SK-N-SH treated with all-trans-retinoic acid at 6 μM for 48 hours (cell line): ENCODE results near the gene MCFD2.
A peak's percentile ranks its signal among the peaks of the same experiment; 100 is the strongest.

Experiments used
- ATAC-seq: fragments of 200-7000 bp; cut with Tn5 transposase; 3 replicates; pipeline ENCODE4 v1.9.1; 2020; ENCODE audit warnings: mild to moderate bottlenecking, moderate library complexity
- ARNTL ChIP-seq: fragments of 450-650 bp; formaldehyde crosslinking; IDR thresholded peaks from 2 replicates; pipeline ENCODE4 v1.5.0; 2020; ENCODE audit warnings: low read depth, mild to moderate bottlenecking, moderate library complexity, borderline replicate concordance
- BACH2 ChIP-seq: fragments of 250-450 bp; sonication (Bioruptor Pico); IDR thresholded peaks from 2 replicates; pipeline ENCODE4 v1.9.0; 2021; ENCODE audit warnings: mild to moderate bottlenecking, borderline replicate concordance
- CREB5 ChIP-seq: fragments of 250-450 bp; sonication (Bioruptor Pico); IDR thresholded peaks from 2 replicates; pipeline ENCODE4 v1.5.1; 2020; ENCODE audit warnings: low read depth, mild to moderate bottlenecking, moderate library complexity
- CSDC2 ChIP-seq: fragments of 250-450 bp; sonication (Bioruptor Pico); IDR thresholded peaks from 2 replicates; pipeline ENCODE4 v1.5.0; 2020; ENCODE audit warnings: mild to moderate bottlenecking, moderate library complexity
- ESRRG ChIP-seq: fragments of 250-450 bp; sonication (Bioruptor Pico); IDR thresholded peaks from 2 replicates; pipeline ENCODE4 v1.6.1; 2021; ENCODE audit warnings: mild to moderate bottlenecking
- ISL1 ChIP-seq: fragments of 250-450 bp; sonication (Bioruptor Pico); IDR thresholded peaks from 2 replicates; pipeline ENCODE4 v2.1.2; 2022; ENCODE audit warnings: mild to moderate bottlenecking, moderate library complexity
- OSR1 ChIP-seq: fragments of 250-450 bp; sonication (Bioruptor Pico); IDR thresholded peaks from 2 replicates; pipeline ENCODE4 v1.8.0; 2022; ENCODE audit warnings: moderate library complexity, mild to moderate bottlenecking, inconsistent platforms
- PPARA ChIP-seq: fragments of 250-450 bp; sonication (Bioruptor Pico); IDR thresholded peaks from 2 replicates; pipeline ENCODE4 v1.5.0; 2020; ENCODE audit warnings: mild to moderate bottlenecking, borderline replicate concordance
- SNAI2 ChIP-seq: fragments of 250-450 bp; sonication (Bioruptor Pico); IDR thresholded peaks from 2 replicates; pipeline ENCODE4 v1.5.0; 2020; ENCODE audit warnings: mild to moderate bottlenecking, moderate library complexity
- TCF4 ChIP-seq: fragments of 250-450 bp; sonication (Bioruptor Pico); IDR thresholded peaks from 2 replicates; pipeline ENCODE4 v1.8.0; 2021; ENCODE audit warnings: mild to moderate bottlenecking, moderate library complexity, borderline replicate concordance
- TOX ChIP-seq: fragments of 250-450 bp; sonication (Bioruptor Pico); IDR thresholded peaks from 2 replicates; pipeline ENCODE4 v1.8.0; 2021; ENCODE audit warnings: mild to moderate bottlenecking, moderate library complexity, borderline replicate concordance
- ZC3H10 ChIP-seq: fragments of 250-450 bp; sonication (Bioruptor Pico); IDR thresholded peaks from 2 replicates; pipeline ENCODE4 v1.5.1; 2021; ENCODE audit warnings: mild to moderate bottlenecking, moderate library complexity
- ZFP3 ChIP-seq: fragments of 250-450 bp; sonication (Bioruptor Pico); IDR thresholded peaks from 2 replicates; pipeline ENCODE4 v1.5.0; 2020; ENCODE audit warnings: mild to moderate bottlenecking, moderate library complexity
- ZFP30 ChIP-seq: fragments of 450-650 bp; formaldehyde crosslinking; IDR thresholded peaks from 2 replicates; pipeline ENCODE4 v1.5.0; 2022; ENCODE audit warnings: mild to moderate bottlenecking, moderate library complexity
- ZNF565 ChIP-seq: fragments of 450-650 bp; formaldehyde crosslinking; conservative IDR thresholded peaks from 2 replicates; pipeline ENCODE4 v1.5.0; 2020; ENCODE audit warnings: low read depth, mild to moderate bottlenecking, moderate library complexity
- ZNF70 ChIP-seq: fragments of 450-650 bp; formaldehyde crosslinking; IDR thresholded peaks from 2 replicates; pipeline ENCODE4 v1.5.0; 2020; ENCODE audit warnings: mild to moderate bottlenecking, moderate library complexity
- ZNF8 ChIP-seq: fragments of 450-650 bp; formaldehyde crosslinking; IDR thresholded peaks from 2 replicates; pipeline ENCODE4 v1.5.0; 2020; ENCODE audit warnings: mild to moderate bottlenecking, moderate library complexity
- TF ChIP-seq, protein P1 (sequence below): fragments of 250-450 bp; sonication (Bioruptor Pico); IDR thresholded peaks from 2 replicates; pipeline ENCODE4 v1.8.0; 2021; ENCODE audit warnings: low read depth, mild to moderate bottlenecking, moderate library complexity, borderline replicate concordance
- TF ChIP-seq, protein P2 (sequence below): fragments of 250-450 bp; sonication (Bioruptor Pico); IDR thresholded peaks from 2 replicates; pipeline ENCODE4 v1.5.0; 2020; ENCODE audit warnings: mild to moderate bottlenecking, moderate library complexity
- TF ChIP-seq, protein P3 (sequence below): fragments of 250-450 bp; sonication (Bioruptor Pico); IDR thresholded peaks from 2 replicates; pipeline ENCODE4 v1.5.1; 2021; ENCODE audit warnings: mild to moderate bottlenecking, moderate library complexity

MCFD2 gene

DNA sequence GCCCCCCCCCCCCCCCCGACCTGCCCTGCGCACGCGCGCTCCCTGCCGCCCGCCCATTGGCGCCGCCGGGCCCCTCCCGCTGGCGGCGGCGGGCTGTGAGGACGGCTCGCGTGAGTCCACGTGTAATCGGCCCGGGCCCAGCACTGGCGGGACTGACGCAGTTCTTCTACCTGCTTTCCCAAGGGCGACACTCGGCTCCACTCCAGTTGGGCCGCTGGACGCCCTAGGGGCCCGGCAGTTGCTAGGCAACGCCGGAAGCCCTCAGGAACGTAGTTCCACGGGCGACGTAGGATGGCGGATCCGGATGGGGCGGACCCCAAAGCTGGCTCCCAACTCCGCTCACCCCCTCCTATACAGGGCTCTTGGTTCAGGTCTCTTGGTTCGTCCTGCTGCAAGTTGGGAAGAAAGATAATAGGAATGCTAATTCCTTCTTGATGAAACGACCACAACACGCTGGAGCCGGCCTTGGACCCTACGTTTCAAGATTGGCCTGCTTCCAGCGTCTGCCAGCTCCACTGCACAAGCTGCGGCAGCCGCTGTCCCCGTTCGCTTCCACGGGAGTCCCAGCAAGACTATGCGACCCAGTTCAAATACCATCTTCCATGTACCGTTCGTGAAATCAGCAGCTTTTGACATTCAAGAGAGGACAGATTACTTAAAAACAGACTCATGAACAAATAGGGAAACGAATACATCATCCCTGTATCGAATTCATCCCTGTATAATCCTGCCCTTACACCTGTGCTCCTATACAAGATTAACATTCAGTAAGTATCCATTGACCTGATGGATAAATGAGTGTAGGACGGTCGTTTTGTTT, 415 bp upstream of the MCFD2 start (continued):
- 0 out of 2 replicates have a peak, but pooled peaks have one; percentile 17 for TF ChIP-seq ZNF8 (CRISPR knock-in tag)
- no peak for TF ChIP-seq BACH2 (CRISPR knock-in tag)

DNA sequence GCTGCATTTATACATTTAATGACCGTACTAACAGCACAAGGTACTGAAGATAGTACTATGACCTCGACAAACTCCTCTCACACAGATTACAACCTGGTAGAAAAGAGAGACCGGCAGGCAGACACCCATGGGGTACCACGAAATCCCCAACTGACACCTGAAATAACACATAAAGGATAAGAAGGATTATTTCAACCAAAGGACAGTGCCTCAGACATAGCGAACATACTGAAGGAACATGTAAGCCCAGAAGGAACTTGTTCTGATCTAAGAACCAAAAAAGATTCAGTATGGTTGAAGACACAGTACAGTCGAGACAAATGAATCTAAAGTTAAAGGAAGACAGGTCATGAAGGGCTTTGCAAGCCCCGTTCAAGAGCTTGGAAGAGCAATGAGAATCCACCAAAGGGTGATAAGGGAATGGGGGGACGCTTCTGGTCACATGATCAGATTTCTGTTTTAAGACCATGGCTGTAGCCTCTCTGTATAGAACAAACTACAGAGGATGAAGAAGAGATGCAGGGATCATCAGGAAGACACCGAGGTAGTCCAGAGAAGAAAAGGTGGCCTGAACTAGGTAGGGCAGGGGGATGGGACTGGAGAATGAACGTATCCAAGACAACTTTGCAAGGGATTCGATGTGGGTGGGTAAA, 902 bp downstream of the MCFD2 start:
- TF ChIP-seq TCF4 (CRISPR knock-in tag) (no peak), ZFP30 (CRISPR knock-in tag) (no peak), BACH2 (CRISPR knock-in tag) (no peak), CREB5 (no peak), ARNTL (CRISPR knock-in tag) (no peak)
- TF ChIP-seq, protein P1, sequence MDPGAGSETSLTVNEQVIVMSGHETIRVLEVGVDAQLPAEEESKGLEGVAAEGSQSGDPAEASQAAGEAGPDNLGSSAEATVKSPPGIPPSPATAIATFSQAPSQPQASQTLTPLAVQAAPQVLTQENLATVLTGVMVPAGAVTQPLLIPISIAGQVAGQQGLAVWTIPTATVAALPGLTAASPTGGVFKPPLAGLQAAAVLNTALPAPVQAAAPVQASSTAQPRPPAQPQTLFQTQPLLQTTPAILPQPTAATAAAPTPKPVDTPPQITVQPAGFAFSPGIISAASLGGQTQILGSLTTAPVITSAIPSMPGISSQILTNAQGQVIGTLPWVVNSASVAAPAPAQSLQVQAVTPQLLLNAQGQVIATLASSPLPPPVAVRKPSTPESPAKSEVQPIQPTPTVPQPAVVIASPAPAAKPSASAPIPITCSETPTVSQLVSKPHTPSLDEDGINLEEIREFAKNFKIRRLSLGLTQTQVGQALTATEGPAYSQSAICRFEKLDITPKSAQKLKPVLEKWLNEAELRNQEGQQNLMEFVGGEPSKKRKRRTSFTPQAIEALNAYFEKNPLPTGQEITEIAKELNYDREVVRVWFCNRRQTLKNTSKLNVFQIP (CRISPR knock-in tag): no peak
- TF ChIP-seq, protein P2, sequence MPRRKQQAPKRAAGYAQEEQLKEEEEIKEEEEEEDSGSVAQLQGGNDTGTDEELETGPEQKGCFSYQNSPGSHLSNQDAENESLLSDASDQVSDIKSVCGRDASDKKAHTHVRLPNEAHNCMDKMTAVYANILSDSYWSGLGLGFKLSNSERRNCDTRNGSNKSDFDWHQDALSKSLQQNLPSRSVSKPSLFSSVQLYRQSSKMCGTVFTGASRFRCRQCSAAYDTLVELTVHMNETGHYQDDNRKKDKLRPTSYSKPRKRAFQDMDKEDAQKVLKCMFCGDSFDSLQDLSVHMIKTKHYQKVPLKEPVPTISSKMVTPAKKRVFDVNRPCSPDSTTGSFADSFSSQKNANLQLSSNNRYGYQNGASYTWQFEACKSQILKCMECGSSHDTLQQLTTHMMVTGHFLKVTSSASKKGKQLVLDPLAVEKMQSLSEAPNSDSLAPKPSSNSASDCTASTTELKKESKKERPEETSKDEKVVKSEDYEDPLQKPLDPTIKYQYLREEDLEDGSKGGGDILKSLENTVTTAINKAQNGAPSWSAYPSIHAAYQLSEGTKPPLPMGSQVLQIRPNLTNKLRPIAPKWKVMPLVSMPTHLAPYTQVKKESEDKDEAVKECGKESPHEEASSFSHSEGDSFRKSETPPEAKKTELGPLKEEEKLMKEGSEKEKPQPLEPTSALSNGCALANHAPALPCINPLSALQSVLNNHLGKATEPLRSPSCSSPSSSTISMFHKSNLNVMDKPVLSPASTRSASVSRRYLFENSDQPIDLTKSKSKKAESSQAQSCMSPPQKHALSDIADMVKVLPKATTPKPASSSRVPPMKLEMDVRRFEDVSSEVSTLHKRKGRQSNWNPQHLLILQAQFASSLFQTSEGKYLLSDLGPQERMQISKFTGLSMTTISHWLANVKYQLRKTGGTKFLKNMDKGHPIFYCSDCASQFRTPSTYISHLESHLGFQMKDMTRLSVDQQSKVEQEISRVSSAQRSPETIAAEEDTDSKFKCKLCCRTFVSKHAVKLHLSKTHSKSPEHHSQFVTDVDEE (CRISPR knock-in tag): no peak
- TF ChIP-seq, all 23 proteins: peak for 0
- ATAC-seq: peak; percentile 2

DNA sequence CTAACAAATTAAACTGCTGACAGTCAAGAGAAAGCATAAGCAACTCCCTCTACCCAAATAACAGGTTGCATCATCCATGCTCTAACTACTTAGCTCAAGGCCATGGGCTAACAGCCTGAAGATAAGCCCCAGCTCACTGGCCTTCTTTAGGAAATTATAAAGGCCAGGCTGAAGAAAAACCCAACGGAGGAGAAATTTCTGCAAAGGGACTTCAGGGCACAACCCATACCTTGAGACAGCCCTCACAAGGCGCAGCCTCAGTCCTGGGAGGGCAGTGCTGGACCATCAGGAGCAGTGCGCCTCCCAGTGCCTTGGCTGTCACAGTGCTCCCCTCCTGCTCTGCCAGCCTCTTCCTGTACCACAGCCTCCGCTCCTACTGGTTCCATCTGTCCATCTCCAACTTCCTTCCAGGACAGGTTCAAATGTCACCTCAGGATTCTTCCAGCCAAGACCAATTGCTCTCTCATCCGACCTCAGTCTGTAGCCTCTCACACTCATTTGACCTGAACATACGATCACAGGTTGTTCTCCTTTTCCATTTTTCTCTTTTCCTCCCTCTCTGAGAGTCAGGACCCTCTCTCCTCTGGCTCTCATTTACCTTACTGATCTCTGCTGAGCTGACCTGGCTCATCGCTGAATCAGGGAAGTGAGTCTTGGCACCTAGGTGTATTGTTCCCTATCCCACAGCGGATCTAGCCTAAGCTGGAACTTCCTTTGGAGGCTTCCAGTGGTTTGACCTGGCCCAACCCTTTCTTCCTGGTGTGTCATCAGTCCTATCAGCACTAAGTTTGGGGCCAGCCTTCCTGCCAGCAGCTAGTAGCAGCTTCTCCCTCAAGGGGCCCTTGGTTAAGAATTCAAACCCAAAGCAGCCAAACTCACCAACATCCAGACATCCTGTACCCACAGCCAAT, 1.9 kb downstream of the MCFD2 start:
- no peak for ATAC-seq
- TF ChIP-seq ZC3H10 (CRISPR knock-in tag): no peak
- TF ChIP-seq CREB5: no peak
- TF ChIP-seq ARNTL (CRISPR knock-in tag): no peak

DNA sequence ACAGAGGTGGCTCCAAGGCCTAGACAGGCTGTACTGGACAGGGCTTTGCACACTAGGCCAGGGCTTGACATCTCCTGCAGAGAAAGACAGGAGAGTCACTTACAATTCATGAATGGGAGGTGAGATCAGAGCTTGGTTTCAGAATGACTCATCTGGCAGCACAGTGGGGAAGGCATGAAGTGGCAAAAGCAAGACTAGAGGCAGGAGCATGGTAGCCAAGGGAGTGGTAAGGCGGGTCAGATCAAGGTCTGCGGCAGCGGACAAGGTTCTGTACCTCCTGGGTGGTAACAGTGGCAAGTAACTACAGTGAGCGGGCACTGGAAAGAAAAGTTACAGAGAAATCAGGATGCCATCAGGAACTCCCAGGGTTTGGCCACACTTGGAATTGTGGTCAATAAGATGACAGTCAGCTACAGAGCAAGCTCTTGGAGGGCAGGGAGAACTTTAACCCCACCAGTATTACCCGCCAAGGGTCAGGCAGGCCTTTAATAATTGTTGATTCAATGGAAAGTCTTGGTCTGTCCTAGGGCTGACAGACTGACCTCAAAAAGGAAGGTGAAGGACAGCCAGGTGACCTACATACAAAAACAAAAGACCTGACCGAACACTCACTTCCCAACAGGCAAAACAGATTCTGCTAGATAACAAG, 5.7 kb downstream of the MCFD2 start:
- ATAC-seq: peak; percentile 87
- TF ChIP-seq OSR1 (CRISPR knock-in tag): no peak
- no peak for TF ChIP-seq ZNF565
- TF ChIP-seq ZC3H10 (CRISPR knock-in tag): no peak
- no peak for TF ChIP-seq ZNF70 (CRISPR knock-in tag)
- no peak for TF ChIP-seq PPARA (CRISPR knock-in tag)
- TF ChIP-seq, protein P1 (CRISPR knock-in tag): no peak
- TF ChIP-seq, protein P3, sequence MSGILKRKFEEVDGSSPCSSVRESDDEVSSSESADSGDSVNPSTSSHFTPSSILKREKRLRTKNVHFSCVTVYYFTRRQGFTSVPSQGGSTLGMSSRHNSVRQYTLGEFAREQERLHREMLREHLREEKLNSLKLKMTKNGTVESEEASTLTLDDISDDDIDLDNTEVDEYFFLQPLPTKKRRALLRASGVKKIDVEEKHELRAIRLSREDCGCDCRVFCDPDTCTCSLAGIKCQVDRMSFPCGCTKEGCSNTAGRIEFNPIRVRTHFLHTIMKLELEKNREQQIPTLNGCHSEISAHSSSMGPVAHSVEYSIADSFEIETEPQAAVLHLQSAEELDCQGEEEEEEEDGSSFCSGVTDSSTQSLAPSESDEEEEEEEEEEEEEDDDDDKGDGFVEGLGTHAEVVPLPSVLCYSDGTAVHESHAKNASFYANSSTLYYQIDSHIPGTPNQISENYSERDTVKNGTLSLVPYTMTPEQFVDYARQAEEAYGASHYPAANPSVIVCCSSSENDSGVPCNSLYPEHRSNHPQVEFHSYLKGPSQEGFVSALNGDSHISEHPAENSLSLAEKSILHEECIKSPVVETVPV: no peak
- TF ChIP-seq ESRRG (CRISPR knock-in tag): no peak
- no peak for TF ChIP-seq CREB5
- TF ChIP-seq ZFP3: no peak
- no peak for TF ChIP-seq TOX (CRISPR knock-in tag)
- TF ChIP-seq CSDC2 (CRISPR knock-in tag): no peak
- no peak for TF ChIP-seq ZNF8 (CRISPR knock-in tag)
- TF ChIP-seq SNAI2 (CRISPR knock-in tag): no peak
- TF ChIP-seq ISL1 (CRISPR knock-in tag): no peak
